ENCODE results near the gene RNF207.

DNA sequence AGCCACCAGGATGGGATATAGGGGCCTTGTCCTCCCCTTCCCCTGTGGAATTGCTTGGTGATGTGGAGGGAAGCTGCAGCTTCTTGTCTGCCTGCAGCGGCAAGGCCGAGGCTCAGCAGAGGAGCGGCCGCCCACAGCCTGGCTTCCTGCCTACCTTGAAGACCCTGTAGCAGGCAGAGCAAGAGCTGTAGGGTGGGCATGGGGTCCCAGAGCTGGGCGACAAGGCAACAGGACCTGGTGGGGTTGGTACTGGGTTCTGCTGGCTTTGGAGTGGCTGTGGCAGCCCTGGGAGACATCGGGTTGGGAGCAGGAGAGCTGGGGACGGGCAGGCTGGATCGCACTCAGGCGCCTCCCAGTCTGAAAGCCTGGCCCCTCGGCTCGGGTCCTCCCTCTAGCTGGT is 60.7 kb downstream of the RNF207 start:
- no peak for TF ChIP-seq ASH2L (IDR thresholded peaks at IDR 0.05; ENCODE audit: insufficient read length, low read depth, low read length)
- TF ChIP-seq FOXP4 (CRISPR knock-in tag; IDR thresholded peaks at IDR 0.05) = no peak
- TF ChIP-seq, protein P1, sequence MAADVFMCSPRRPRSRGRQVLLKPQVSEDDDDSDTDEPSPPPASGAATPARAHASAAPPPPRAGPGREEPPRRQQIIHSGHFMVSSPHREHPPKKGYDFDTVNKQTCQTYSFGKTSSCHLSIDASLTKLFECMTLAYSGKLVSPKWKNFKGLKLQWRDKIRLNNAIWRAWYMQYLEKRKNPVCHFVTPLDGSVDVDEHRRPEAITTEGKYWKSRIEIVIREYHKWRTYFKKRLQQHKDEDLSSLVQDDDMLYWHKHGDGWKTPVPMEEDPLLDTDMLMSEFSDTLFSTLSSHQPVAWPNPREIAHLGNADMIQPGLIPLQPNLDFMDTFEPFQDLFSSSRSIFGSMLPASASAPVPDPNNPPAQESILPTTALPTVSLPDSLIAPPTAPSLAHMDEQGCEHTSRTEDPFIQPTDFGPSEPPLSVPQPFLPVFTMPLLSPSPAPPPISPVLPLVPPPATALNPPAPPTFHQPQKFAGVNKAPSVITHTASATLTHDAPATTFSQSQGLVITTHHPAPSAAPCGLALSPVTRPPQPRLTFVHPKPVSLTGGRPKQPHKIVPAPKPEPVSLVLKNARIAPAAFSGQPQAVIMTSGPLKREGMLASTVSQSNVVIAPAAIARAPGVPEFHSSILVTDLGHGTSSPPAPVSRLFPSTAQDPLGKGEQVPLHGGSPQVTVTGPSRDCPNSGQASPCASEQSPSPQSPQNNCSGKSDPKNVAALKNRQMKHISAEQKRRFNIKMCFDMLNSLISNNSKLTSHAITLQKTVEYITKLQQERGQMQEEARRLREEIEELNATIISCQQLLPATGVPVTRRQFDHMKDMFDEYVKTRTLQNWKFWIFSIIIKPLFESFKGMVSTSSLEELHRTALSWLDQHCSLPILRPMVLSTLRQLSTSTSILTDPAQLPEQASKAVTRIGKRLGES (CRISPR knock-in tag; IDR thresholded peaks at IDR 0.05; ENCODE audit: borderline replicate concordance) = no peak
- no peak for TF ChIP-seq CTCF (CRISPR knock-in tag; IDR thresholded peaks at IDR 0.05)
- no peak for TF ChIP-seq POLR2AphosphoS5 (IDR thresholded peaks at IDR 0.05; ENCODE audit: low read depth, low read length)
- no peak for TF ChIP-seq ZNF629 (CRISPR knock-in tag; conservative IDR thresholded peaks at IDR 0.05)
